Stimulated activated naive CD8-positive, alpha-beta T cell treated with anti-CD3 and anti-CD28 coated beads, Interleukin-15, Interleukin-2, amounts not matched to agents 100 ng/mL and 50 ng/mL, for 24 hours (primary cell): ENCODE data around the gene CHID1.

Experiments
- H3K27ac Mint-ChIP-seq: one replicate; pipeline ENCODE4 v1.8.0; 2021; ENCODE audit warnings: mild to moderate bottlenecking, mixed read lengths
- H3K27me3 Mint-ChIP-seq: one replicate; pipeline ENCODE4 v1.8.0; 2021; ENCODE audit warnings: mixed read lengths
- H3K36me3 Mint-ChIP-seq: one replicate; pipeline ENCODE4 v1.8.0; 2021; ENCODE audit warnings: low read depth, mixed read lengths
- H3K4me1 Mint-ChIP-seq: one replicate; pipeline ENCODE4 v1.8.0; 2021; ENCODE audit warnings: low read depth, mixed read lengths
- H3K4me3 Mint-ChIP-seq: one replicate; pipeline ENCODE4 v1.8.0; 2021; ENCODE audit warnings: mild to moderate bottlenecking, mixed read lengths
- H3K9me3 Mint-ChIP-seq: one replicate; pipeline ENCODE4 v1.8.0; 2021; ENCODE audit warnings: mixed read lengths

CHID1 gene

GRCh38 chr11:860234-861104, 50.1 kb downstream of the CHID1 start:
- Mint-ChIP-seq H3K36me3 (no peaks in the 10 kb centered on the region), H3K4me1 (peaks cover 3% of the 10 kb centered on the region), H3K4me3 (no peak overlapping the region), H3K27me3 (no peaks in the 10 kb centered on the region), H3K9me3 (no peaks in the 10 kb centered on the region), H3K27ac (no peak overlapping the region)

GRCh38 chr11:859394-860131, 51.0 kb downstream of the CHID1 start:
- Mint-ChIP-seq H3K36me3 (no peaks in the 10 kb centered on the region), H3K4me1 (peaks cover 3% of the 10 kb centered on the region), H3K4me3 (no peak overlapping the region), H3K27ac (no peak overlapping the region), H3K27me3 (no peaks in the 10 kb centered on the region), H3K9me3 (no peaks in the 10 kb centered on the region)

GRCh38 chr11:858762-859339, 51.8 kb downstream of the CHID1 start:
- Mint-ChIP-seq H3K27me3 (no peaks in the 10 kb centered on the region), H3K4me1 (peaks cover 3% of the 10 kb centered on the region), H3K9me3 (no peaks in the 10 kb centered on the region), H3K36me3 (no peaks in the 10 kb centered on the region), H3K27ac (no peak overlapping the region), H3K4me3 (no peak overlapping the region)

- Mint-ChIP-seq H3K9me3 (no peaks in the 10 kb centered on the region), H3K27ac (no peak overlapping the region), H3K36me3 (no peaks in the 10 kb centered on the region), H3K4me1 (peaks cover 3% of the 10 kb centered on the region), H3K27me3 (no peaks in the 10 kb centered on the region), H3K4me3 (no peak overlapping the region)
Observed at GRCh38 chr11:858053-858761, 52.4 kb downstream of the CHID1 start.

- H3K27me3 Mint-ChIP-seq, result no peaks in the 10 kb centered on the region
- H3K4me1 Mint-ChIP-seq, result peaks cover 3% of the 10 kb centered on the region
- H3K4me3 Mint-ChIP-seq, result no peak overlapping the region
- H3K36me3 Mint-ChIP-seq, result no peaks in the 10 kb centered on the region
- H3K27ac Mint-ChIP-seq, result no peak overlapping the region
- no peaks in the 10 kb centered on the region for H3K9me3 Mint-ChIP-seq
Observed at GRCh38 chr11:856397-856796, 54.2 kb downstream of the CHID1 start.

- Mint-ChIP-seq H3K27ac (no peak overlapping the region), H3K4me1 (peaks cover 3% of the 10 kb centered on the region), H3K9me3 (no peaks in the 10 kb centered on the region), H3K4me3 (no peak overlapping the region), H3K36me3 (no peaks in the 10 kb centered on the region), H3K27me3 (no peaks in the 10 kb centered on the region)
Observed at GRCh38 chr11:855796-856195, 54.8 kb downstream of the CHID1 start.

- H3K9me3 Mint-ChIP-seq, result no peaks in the 10 kb centered on the region
- no peaks in the 10 kb centered on the region for H3K36me3 Mint-ChIP-seq
- no peak overlapping the region for H3K27ac Mint-ChIP-seq
- H3K4me1 Mint-ChIP-seq, result peaks cover 3% of the 10 kb centered on the region
- H3K27me3 Mint-ChIP-seq, result no peaks in the 10 kb centered on the region
- no peak overlapping the region for H3K4me3 Mint-ChIP-seq
Observed at GRCh38 chr11:855330-855674, 55.3 kb downstream of the CHID1 start.

GRCh38 chr11:854601-855329, 55.8 kb downstream of the CHID1 start:
- H3K4me1 Mint-ChIP-seq, result peaks cover 3% of the 10 kb centered on the region
- H3K36me3 Mint-ChIP-seq, result no peaks in the 10 kb centered on the region
- no peak overlapping the region for H3K4me3 Mint-ChIP-seq
- no peaks in the 10 kb centered on the region for H3K9me3 Mint-ChIP-seq
- H3K27ac Mint-ChIP-seq, result no peak overlapping the region
- H3K27me3 Mint-ChIP-seq, result no peaks in the 10 kb centered on the region

- Mint-ChIP-seq H3K27ac (no peak overlapping the region), H3K4me1 (peaks cover 4% of the 10 kb centered on the region), H3K9me3 (no peaks in the 10 kb centered on the region), H3K36me3 (no peaks in the 10 kb centered on the region), H3K27me3 (no peaks in the 10 kb centered on the region), H3K4me3 (no peak overlapping the region)
Observed at GRCh38 chr11:853682-854448, 56.7 kb downstream of the CHID1 start.

GRCh38 chr11:852762-853161, 57.8 kb downstream of the CHID1 start:
- H3K27me3 Mint-ChIP-seq, result no peaks in the 10 kb centered on the region
- H3K4me1 Mint-ChIP-seq, result peaks cover 8% of the 10 kb centered on the region
- H3K36me3 Mint-ChIP-seq, result no peaks in the 10 kb centered on the region
- no peaks in the 10 kb centered on the region for H3K9me3 Mint-ChIP-seq
- no peak overlapping the region for H3K27ac Mint-ChIP-seq
- no peak overlapping the region for H3K4me3 Mint-ChIP-seq

GRCh38 chr11:850775-851763, 59.5 kb downstream of the CHID1 start:
- Mint-ChIP-seq H3K27ac (no peak overlapping the region), H3K4me3 (no peak overlapping the region), H3K36me3 (no peaks in the 10 kb centered on the region)

GRCh38 chr11:849951-850774, 60.4 kb downstream of the CHID1 start:
- peaks cover 5% of the 10 kb centered on the region for H3K4me1 Mint-ChIP-seq
- H3K4me3 Mint-ChIP-seq, result peak overlapping the region; percentile 53
- H3K27ac Mint-ChIP-seq, result no peak overlapping the region
- H3K27me3 Mint-ChIP-seq, result no peaks in the 10 kb centered on the region
- no peaks in the 10 kb centered on the region for H3K9me3 Mint-ChIP-seq
- no peaks in the 10 kb centered on the region for H3K36me3 Mint-ChIP-seq

More at GRCh38 chr11:850775-851763, 59.5 kb downstream of the CHID1 start:
- H3K9me3 Mint-ChIP-seq, result no peaks in the 10 kb centered on the region
- peaks cover 5% of the 10 kb centered on the region for H3K4me1 Mint-ChIP-seq
- H3K27me3 Mint-ChIP-seq, result no peaks in the 10 kb centered on the region
